Lower leg skin (tissue), 4 donors: ENCODE measurements around the gene SHISAL1. TPM values are rescaled to one million over a fixed set of nuclear protein-coding genes. Genes with fewer than 3 reads are reported as not detected.

Source experiments
- DNase-seq, 2 donors: peaks; one replicate each; pipeline ENCODE4 v3.0.0-alpha.2; 2019; ENCODE audit warnings: low spot score in 2 of 2
- H3K4me3 ChIP-seq: fragments of 200-600 bp; sonication (generic); 2 replicates; pipeline ENCODE4 v1.5.1; 2017; ENCODE audit warnings: mild to moderate bottlenecking, low read depth; ENCODE audit not compliant: poor library complexity, severe bottlenecking
- CTCF ChIP-seq, 3 donors: fragments of 450-650 bp; IDR thresholded peaks; one replicate each; pipeline ENCODE4 v1.5.1; 2016; ENCODE audit warnings: antibody characterized with exemption in 3 of 3, mild to moderate bottlenecking in 3 of 3, moderate library complexity in 2 of 3
- POLR2A ChIP-seq, 2 donors: fragments of 450-650 bp; IDR thresholded peaks; one replicate each; pipeline ENCODE4 v1.6.1; 2016 to 2017; ENCODE audit warnings: antibody characterized with exemption in 2 of 2, mild to moderate bottlenecking in 1 of 2, moderate library complexity in 1 of 2
- WGBS, 2 donors: methylation state at CpG; one replicate each; pipeline ENCODE4 v1.1.5; 2018; 5-methylcytosine and 5-hydroxymethylcytosine counted together
- intact Hi-C: fragments of 100-400 bp; cut with DNase I; formaldehyde crosslinking; loops from one replicate; pipeline ENCODE4 v1.15.0; 2023; ENCODE audit warnings: low total_unique reads
- total RNA-seq, 4 donors: library from RNA; depleted of rRNA; stranded (reverse); fragments of >200 nt; gene quantifications; one replicate each; pipeline ENCODE4 v1.1.0, GENCODE V29; 2016

The SHISAL1 gene
- total RNA-seq, 4 donors from 2014 or later = 0.08 to 0.42 (median 0.28) TPM

DNA sequence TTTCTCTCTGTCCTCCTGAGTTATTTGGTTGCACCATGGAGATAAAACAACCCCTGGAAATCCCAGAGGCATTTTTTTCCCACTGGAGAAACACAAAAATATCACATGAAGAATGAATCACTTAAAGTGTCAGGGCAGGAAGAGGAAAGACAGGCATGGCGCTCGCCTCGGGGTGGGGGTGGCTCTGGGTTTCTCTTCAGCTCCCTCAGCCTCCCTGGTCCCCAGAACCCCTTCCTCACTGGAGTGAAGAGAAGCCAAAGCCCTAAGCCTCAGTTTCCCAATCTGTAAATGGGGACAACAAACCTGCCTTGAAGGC, 938 bp downstream of the SHISAL1 start:
- no peak for DNase-seq
- TF ChIP-seq POLR2A (IDR thresholded peaks at IDR 0.05) = no peak
- TF ChIP-seq CTCF (IDR thresholded peaks at IDR 0.05) = no peak
- no peak overlapping the region for H3K4me3 ChIP-seq
- 24 to 30% methylated on average over 3 of the region's 3 CpGs for WGBS, 2 donors
- intact Hi-C loops = no loop called here

DNA sequence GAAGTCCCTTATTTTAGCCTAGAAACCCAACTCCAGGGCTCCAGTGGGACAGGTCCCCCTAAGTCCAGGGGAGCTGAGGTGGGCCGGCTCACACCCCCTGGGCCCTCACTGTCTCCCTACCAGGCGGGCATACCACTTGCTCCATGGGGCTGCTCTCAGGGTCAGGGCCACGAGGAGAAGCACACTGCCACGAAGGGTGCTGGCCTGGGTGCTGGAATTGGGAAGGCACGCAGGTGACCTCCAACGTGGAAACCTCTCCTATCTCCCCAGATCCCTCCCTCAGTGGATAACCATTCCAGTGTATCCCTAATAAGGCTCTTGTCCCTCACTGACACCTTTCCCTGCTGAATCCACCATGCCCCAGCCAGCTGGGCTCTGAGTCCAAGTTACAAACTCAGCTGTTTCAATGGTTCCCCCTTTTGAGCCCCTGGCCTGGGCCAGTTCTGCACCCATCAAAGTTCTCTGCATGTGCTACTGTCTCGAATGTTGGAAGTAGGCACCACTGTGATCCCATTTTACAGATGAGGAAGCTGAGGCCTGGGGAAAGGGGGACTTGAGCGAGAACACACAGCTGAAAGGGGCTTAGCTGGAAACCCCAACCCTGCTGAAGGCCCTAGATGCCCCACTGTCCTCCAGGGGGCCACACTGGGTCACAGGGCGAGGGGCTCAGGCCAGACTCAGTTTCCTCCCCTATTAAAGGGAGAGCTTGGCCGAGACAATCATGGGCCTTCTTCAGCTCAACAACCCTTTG, 1.5 kb downstream of the SHISAL1 start:
- WGBS, 2 donors = 83 to 86% methylated on average over 10 of the region's 10 CpGs

DNA sequence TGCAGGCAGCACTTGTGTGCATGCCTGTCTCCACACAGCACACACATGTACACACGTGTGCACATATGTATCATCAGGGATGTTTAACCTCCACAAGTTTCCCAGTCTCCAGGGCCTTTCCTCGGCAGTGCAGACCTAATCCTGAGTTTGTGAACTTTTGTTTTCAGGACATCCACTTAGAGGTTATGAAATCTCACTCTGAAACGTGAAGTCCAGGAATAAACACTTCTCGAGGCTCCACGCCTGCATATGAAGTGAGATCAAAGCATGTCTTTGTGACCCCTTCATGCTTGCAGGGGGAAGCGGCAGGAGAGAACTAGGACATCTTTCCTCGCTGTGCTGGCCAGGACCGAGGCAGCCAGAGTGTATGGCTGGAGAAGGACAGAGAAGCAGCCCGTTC, 3.1 kb downstream of the SHISAL1 start:
- WGBS, 2 donors = 59 to 74% methylated on average over 9 of the region's 9 CpGs
- no peak for TF ChIP-seq POLR2A (IDR thresholded peaks at IDR 0.05)
- TF ChIP-seq CTCF (IDR thresholded peaks at IDR 0.05) = no peak
- H3K4me3 ChIP-seq = no peak overlapping the region
- intact Hi-C loops = no loop called here
- no peak for DNase-seq

More for the DNA sequence above, 1.5 kb downstream of the SHISAL1 start:
- DNase-seq = no peak
- no peak for TF ChIP-seq POLR2A (IDR thresholded peaks at IDR 0.05)
- TF ChIP-seq CTCF (IDR thresholded peaks at IDR 0.05) = no peak
- H3K4me3 ChIP-seq = no peak overlapping the region
- intact Hi-C loops = no loop called here

- intact Hi-C loops = no loop called here
- TF ChIP-seq CTCF (IDR thresholded peaks at IDR 0.05) = no peak
- TF ChIP-seq POLR2A (IDR thresholded peaks at IDR 0.05) = no peak
- peak; percentile 70 to 94 for DNase-seq
- 11 to 21% methylated on average over 16 of the region's 16 CpGs for WGBS, 2 donors
- H3K4me3 ChIP-seq = no peak overlapping the region
Measured at GRCh38 chr22:44309137-44309536, 3.6 kb downstream of the SHISAL1 start.

DNA sequence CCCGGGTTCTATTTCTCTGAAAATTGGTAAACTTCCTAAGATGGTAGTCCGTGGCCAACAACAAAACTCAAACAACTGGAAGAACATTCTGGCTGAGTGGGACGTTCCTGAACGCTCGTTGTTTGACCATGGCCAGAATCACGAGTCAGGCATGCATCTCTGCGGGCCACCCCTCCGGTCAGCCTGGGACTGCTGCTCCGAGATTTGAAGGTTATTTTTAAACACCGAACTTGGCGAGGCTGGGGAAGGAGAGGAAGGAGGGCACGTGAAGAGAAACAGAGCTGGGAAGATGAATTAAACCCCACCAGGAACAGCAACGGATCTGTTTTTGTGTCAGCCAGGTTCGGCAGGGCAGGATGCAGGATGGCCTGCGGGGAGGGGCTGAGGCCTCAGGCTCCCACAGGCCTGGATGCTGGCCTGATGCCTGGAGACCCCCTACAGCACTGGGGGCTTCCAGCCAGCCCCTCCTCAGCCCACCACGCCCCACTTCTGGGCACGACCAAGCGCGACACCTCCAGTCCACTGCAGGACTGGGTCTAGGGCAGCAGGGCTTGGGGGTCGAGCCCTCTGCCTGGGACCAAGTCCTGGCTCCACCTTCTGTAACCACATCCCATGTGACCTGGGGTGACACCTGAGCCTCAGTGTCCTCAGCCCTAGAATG, 5.1 kb downstream of the SHISAL1 start:
- TF ChIP-seq POLR2A (IDR thresholded peaks at IDR 0.05) (no peak), CTCF (IDR thresholded peaks at IDR 0.05) (no peak)
- WGBS, 2 donors = 71 to 78% methylated on average over 19 to 20 of the region's 20 CpGs
- intact Hi-C loops = no loop called here

More for the DNA sequence above, 5.1 kb downstream of the SHISAL1 start:
- no peak for DNase-seq
- no peak overlapping the region for H3K4me3 ChIP-seq
